Vagina (tissue), 2 donors: ENCODE results near the gene SLC15A1.

ENCODE experiments used
- POLR2AphosphoS5 ChIP-seq, 2 donors: sonication (generic); formaldehyde crosslinking; IDR thresholded peaks; one replicate each; pipeline ENCODE4 v1.9.0; 2017; ENCODE audit warnings: antibody characterized with exemption in 2 of 2, mild to moderate bottlenecking in 2 of 2, low read depth in 1 of 2; ENCODE audit not compliant: insufficient read depth in 1 of 2
- TF ChIP-seq, protein P1 (sequence below), 3 experiments: fragments of 450-650 bp in 2 of 3; fragments of 200-600 bp in 1 of 3; sonication (generic) in 1 of 3; IDR thresholded peaks; one replicate each; pipeline ENCODE4 v1.5.1; 2017 to 2019; ENCODE audit warnings: antibody characterized with exemption in 3 of 3, mild to moderate bottlenecking in 2 of 3, moderate library complexity in 2 of 3

GRCh38 chr13:98665638-98665995, 86.9 kb downstream of the SLC15A1 start:
- no peak for TF ChIP-seq POLR2AphosphoS5 (IDR thresholded peaks at IDR 0.05; ENCODE audit: insufficient read depth in 1 of 2, low read depth in 1 of 2)
- TF ChIP-seq, protein P1, sequence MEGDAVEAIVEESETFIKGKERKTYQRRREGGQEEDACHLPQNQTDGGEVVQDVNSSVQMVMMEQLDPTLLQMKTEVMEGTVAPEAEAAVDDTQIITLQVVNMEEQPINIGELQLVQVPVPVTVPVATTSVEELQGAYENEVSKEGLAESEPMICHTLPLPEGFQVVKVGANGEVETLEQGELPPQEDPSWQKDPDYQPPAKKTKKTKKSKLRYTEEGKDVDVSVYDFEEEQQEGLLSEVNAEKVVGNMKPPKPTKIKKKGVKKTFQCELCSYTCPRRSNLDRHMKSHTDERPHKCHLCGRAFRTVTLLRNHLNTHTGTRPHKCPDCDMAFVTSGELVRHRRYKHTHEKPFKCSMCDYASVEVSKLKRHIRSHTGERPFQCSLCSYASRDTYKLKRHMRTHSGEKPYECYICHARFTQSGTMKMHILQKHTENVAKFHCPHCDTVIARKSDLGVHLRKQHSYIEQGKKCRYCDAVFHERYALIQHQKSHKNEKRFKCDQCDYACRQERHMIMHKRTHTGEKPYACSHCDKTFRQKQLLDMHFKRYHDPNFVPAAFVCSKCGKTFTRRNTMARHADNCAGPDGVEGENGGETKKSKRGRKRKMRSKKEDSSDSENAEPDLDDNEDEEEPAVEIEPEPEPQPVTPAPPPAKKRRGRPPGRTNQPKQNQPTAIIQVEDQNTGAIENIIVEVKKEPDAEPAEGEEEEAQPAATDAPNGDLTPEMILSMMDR (IDR thresholded peaks at IDR 0.05) = no peak
